ENCODE measurements around the gene SLC35B2.

SLC35B2 gene

DNA sequence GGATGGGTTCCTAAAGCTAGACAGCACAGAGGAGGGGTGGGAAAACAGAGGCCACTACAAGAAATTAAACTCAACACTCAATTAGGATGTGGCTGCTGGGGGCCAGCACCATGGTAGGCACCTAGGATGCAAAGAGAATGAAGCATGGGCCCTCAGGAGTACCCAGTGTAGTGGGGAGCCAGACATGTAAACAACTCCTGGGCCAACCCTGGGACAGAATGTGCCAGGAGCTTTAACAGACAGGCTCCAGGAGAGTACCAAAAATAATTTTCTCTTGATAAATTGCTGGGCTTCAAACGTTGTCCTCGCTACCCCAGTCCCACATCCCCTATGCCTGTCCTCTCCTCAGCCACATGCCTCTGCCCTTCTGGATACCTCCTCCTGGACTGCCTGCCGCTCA is 14.6 kb upstream of the SLC35B2 start:
- no peaks in the 10 kb centered on the region for H3K4me1 ChIP-seq (ENCODE audit: insufficient read depth, low read length)
- H3K4me3 ChIP-seq (ENCODE audit: low read depth in 1 of 2, low read length in 2 of 2) = no peak overlapping the region
- H3K9me3 ChIP-seq (ENCODE audit: insufficient read depth, low read length, severe bottlenecking) = no peaks in the 10 kb centered on the region
- no peaks in the 10 kb centered on the region for H3K27me3 ChIP-seq (ENCODE audit: insufficient read depth, low read length, poor library complexity)
- H3K4me2 ChIP-seq (ENCODE audit: insufficient read depth, low read length) = no peak overlapping the region
- no peak for ATAC-seq (ENCODE audit: insufficient read depth, low read depth)
- DNase-seq = no peak
- H2AFZ ChIP-seq (ENCODE audit: low read depth, low read length) = no peak overlapping the region
- no peak for TF ChIP-seq EZH2 (IDR thresholded peaks at IDR 0.05; ENCODE audit: borderline replicate concordance, low read depth, low read length, severe bottlenecking)
- H4K20me1 ChIP-seq (ENCODE audit: insufficient read depth, low read length) = peaks cover 12% of the 10 kb centered on the region; the same call in 1 of the 2 replicates
- no peaks in the 10 kb centered on the region for H3K79me2 ChIP-seq (ENCODE audit: insufficient read depth, low read length)
- no peak overlapping the region for H3K27ac ChIP-seq (ENCODE audit: low read length)
- H3K36me3 ChIP-seq (ENCODE audit: insufficient read depth, low read length) = no peaks in the 10 kb centered on the region
- no peak overlapping the region for H3K9ac ChIP-seq (ENCODE audit: low read depth, low read length)

DNA sequence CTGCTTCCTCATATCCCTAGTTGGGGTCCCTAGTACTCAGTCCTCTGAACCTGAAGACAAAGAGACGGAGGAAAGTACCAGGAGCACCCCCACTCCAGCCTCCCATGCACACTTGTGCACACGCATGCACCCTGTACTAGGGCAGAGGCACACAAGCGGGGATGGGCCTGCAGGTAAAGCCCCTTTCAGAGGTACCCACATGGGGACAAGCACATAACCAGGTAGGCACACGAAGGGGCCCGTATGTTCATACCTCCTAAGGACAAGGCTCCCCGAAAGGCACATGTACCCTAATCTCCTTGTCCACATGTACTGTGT is 14.0 kb upstream of the SLC35B2 start:
- Histone ChIP-seq H3K27me3 (ENCODE audit: insufficient read depth, low read length, poor library complexity) (no peaks in the 10 kb centered on the region), H4K20me1 (ENCODE audit: insufficient read depth, low read length) (peaks cover 12% of the 10 kb centered on the region; the same call in 1 of the 2 replicates), H3K36me3 (ENCODE audit: insufficient read depth, low read length) (no peaks in the 10 kb centered on the region), H3K9me3 (ENCODE audit: insufficient read depth, low read length, severe bottlenecking) (no peaks in the 10 kb centered on the region), H3K27ac (ENCODE audit: low read length) (no peak overlapping the region), H3K79me2 (ENCODE audit: insufficient read depth, low read length) (no peaks in the 10 kb centered on the region), H2AFZ (ENCODE audit: low read depth, low read length) (no peak overlapping the region), H3K4me3 (ENCODE audit: low read depth in 1 of 2, low read length in 2 of 2) (no peak overlapping the region), H3K4me2 (ENCODE audit: insufficient read depth, low read length) (no peak overlapping the region), H3K4me1 (ENCODE audit: insufficient read depth, low read length) (no peaks in the 10 kb centered on the region), H3K9ac (ENCODE audit: low read depth, low read length) (no peak overlapping the region)
- ATAC-seq (ENCODE audit: insufficient read depth, low read depth) = no peak
- TF ChIP-seq, protein P1, sequence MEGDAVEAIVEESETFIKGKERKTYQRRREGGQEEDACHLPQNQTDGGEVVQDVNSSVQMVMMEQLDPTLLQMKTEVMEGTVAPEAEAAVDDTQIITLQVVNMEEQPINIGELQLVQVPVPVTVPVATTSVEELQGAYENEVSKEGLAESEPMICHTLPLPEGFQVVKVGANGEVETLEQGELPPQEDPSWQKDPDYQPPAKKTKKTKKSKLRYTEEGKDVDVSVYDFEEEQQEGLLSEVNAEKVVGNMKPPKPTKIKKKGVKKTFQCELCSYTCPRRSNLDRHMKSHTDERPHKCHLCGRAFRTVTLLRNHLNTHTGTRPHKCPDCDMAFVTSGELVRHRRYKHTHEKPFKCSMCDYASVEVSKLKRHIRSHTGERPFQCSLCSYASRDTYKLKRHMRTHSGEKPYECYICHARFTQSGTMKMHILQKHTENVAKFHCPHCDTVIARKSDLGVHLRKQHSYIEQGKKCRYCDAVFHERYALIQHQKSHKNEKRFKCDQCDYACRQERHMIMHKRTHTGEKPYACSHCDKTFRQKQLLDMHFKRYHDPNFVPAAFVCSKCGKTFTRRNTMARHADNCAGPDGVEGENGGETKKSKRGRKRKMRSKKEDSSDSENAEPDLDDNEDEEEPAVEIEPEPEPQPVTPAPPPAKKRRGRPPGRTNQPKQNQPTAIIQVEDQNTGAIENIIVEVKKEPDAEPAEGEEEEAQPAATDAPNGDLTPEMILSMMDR (IDR thresholded peaks at IDR 0.05; ENCODE audit: borderline replicate concordance, extremely low read depth, low read length, poor library complexity, severe bottlenecking) = no peak
- TF ChIP-seq EZH2 (IDR thresholded peaks at IDR 0.05; ENCODE audit: borderline replicate concordance, low read depth, low read length, severe bottlenecking) = no peak
- no peak for DNase-seq

DNA sequence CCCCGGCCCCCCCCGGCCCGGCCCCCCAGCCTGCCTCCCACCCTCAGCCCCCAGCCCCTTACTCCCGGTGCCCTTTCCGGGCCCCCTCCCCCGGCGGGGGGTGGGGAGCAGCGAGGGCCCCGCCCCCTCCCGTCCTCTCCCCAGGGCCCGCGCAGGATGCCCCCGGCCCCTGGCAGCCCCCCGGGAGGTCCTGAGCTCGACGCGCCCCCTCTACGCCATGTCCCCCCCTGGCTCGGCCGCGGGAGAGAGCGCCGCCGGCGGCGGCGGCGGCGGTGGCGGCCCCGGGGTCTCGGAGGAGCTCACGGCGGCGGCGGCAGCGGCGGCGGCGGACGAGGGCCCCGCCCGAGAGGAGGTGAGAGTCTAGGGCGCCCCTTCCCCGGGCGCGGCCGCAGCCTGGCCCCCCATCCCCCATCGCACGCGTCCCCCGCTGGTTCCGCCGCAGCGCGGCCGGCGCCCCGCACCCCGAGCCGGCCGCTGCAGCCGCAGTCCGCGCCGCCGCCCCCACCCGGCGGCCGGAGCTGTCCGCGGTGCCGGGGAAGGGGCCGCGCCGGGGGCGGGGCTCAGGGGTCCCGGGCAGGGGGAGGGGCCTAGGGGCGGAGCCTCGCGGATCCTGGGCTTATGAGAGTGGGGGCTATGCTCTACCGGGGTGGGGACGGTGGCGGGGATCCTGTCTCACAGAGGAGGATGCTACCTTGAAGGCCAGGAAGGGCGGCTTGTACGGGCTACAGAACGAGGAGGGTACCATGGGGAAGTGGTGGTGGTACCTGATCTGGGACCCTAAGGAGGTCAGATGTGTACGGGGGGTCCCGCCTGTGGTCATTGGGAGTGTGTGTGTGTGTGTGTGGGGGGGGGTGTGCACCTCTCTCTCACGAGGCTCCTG is 13.4 kb upstream of the SLC35B2 start:
- no peaks in the 10 kb centered on the region for H3K9me3 ChIP-seq (ENCODE audit: insufficient read depth, low read length, severe bottlenecking)
- H3K4me2 ChIP-seq (ENCODE audit: insufficient read depth, low read length) = no peak overlapping the region
- H2AFZ ChIP-seq (ENCODE audit: low read depth, low read length) = no peak overlapping the region
- H3K27me3 ChIP-seq (ENCODE audit: insufficient read depth, low read length, poor library complexity) = no peaks in the 10 kb centered on the region
- no peaks in the 10 kb centered on the region for H3K79me2 ChIP-seq (ENCODE audit: insufficient read depth, low read length)
- H3K4me3 ChIP-seq (ENCODE audit: low read depth in 1 of 2, low read length in 2 of 2) = no peak overlapping the region
- ATAC-seq (ENCODE audit: insufficient read depth, low read depth) (no peak), DNase-seq (no peak)
- peaks cover 12% of the 10 kb centered on the region; the same call in 1 of the 2 replicates for H4K20me1 ChIP-seq (ENCODE audit: insufficient read depth, low read length)
- no peaks in the 10 kb centered on the region for H3K36me3 ChIP-seq (ENCODE audit: insufficient read depth, low read length)
- H3K27ac ChIP-seq (ENCODE audit: low read length) = no peak overlapping the region
- peaks cover 4% of the 10 kb centered on the region for H3K4me1 ChIP-seq (ENCODE audit: insufficient read depth, low read length)
- no peak overlapping the region for H3K9ac ChIP-seq (ENCODE audit: low read depth, low read length)
- no peak for TF ChIP-seq EZH2 (IDR thresholded peaks at IDR 0.05; ENCODE audit: borderline replicate concordance, low read depth, low read length, severe bottlenecking)
- TF ChIP-seq, protein P1 (IDR thresholded peaks at IDR 0.05; ENCODE audit: borderline replicate concordance, extremely low read depth, low read length, poor library complexity, severe bottlenecking) = no peak

DNA sequence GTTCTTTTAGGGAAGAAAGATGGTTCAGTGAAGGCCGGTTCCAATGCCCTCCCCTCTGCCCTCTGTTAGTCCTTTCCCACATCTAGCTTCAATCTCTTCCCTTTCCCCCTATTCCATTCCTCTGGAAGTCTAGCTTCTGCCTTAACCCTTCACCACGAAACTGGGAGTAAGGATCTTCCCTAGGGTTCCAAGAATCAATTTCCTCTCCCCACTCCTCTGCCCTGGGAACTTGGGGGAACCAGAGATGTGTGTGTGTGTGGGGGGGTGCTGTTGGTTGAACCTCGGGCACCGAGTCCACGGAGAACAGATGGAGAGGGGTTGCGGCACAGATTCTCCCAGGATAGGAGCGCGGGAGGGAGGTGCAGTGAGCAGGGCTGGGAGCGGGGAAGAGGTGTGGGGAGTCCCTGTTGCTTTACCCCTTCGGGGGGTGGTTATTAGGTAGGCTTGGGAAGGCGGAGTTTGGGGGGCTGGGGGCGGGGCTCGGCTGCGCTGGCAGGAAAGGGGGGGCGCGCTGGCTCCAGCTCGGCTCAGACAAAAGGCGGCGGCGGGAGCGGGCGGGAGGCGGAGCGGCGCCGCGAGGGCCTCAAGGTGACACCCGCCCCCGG is 12.7 kb upstream of the SLC35B2 start, which contains the start of gene TMEM151B:
Gene TMEM151B, plus strand, starts transcription at position 530 of the 605 bp plus-strand sequence. CDS start 293 bp downstream, outside the sequence.
- no peak within 1 kb of the TSS for H3K4me2 ChIP-seq (ENCODE audit: insufficient read depth, low read length)
- no peak within 1 kb of the TSS for H3K4me3 ChIP-seq (ENCODE audit: low read depth in 1 of 2, low read length in 2 of 2)
- H3K79me2 ChIP-seq (ENCODE audit: insufficient read depth, low read length) = peaks cover under 1% of the 10 kb centered on the region; the same call in 1 of the 2 replicates
- H3K27ac ChIP-seq (ENCODE audit: low read length) = no peak within 1 kb of the TSS
- peaks cover 7% of the 10 kb centered on the region for H3K4me1 ChIP-seq (ENCODE audit: insufficient read depth, low read length)
- H2AFZ ChIP-seq (ENCODE audit: low read depth, low read length) = no peak within 1 kb of the TSS
- TF ChIP-seq, protein P1 (IDR thresholded peaks at IDR 0.05; ENCODE audit: borderline replicate concordance, extremely low read depth, low read length, poor library complexity, severe bottlenecking) = no peak
- no peak for TF ChIP-seq EZH2 (IDR thresholded peaks at IDR 0.05; ENCODE audit: borderline replicate concordance, low read depth, low read length, severe bottlenecking)
- no peak within 1 kb of the TSS for H3K9ac ChIP-seq (ENCODE audit: low read depth, low read length)
- DNase-seq (no peak), ATAC-seq (ENCODE audit: insufficient read depth, low read depth) (no peak)
- H3K9me3 ChIP-seq (ENCODE audit: insufficient read depth, low read length, severe bottlenecking) = no peaks in the 10 kb centered on the region
- no peaks in the 10 kb centered on the region for H3K27me3 ChIP-seq (ENCODE audit: insufficient read depth, low read length, poor library complexity)
- H3K36me3 ChIP-seq (ENCODE audit: insufficient read depth, low read length) = no peaks in the 10 kb centered on the region
- peaks cover 12% of the 10 kb centered on the region; the same call in 1 of the 2 replicates for H4K20me1 ChIP-seq (ENCODE audit: insufficient read depth, low read length)
